ENCODE results near the gene MNT. TPM values are rescaled to one million over a fixed set of nuclear protein-coding genes. Genes with fewer than 3 reads are reported as not detected.

MNT gene
- total RNA-seq = 18.8 TPM

GRCh38 chr17:2400877-2401425 lies at the start of gene MNT:
MNT (minus strand) TSS chr17:2401060; CDS start chr17:2400712, 348 bp downstream.

GRCh38 chr17:2336852-2337543 lies 63.9 kb downstream of the MNT start, which contains the start of gene SGSM2:
SGSM2 (plus strand) TSS chr17:2337501; CDS start chr17:2337689, 188 bp downstream.

GRCh38 chr17:2336215-2336851 lies 64.5 kb downstream of the MNT start, which contains the start of gene TSR1:
TSR1 (minus strand) TSS chr17:2336457; CDS start chr17:2336427, 30 bp downstream.

Small RNAs within 50 kb of the gene (small RNA-seq; reads per million reads assigned to genes)
- gene AC006435.3 (ENCODE audit: low replicate concordance) (not detected), gene AC006435.4 (ENCODE audit: low replicate concordance) (not detected)

Other genes starting within 250 kb of the MNT start
- gene SMG6, start 97.3 kb downstream of the MNT start, total RNA-seq = 34.4 TPM
- 60.4 TPM for gene SRR, start 97.1 kb downstream of the MNT start, total RNA-seq
- 48.5 TPM for gene TSR1, start 64.6 kb downstream of the MNT start, total RNA-seq
- gene SGSM2, start 63.6 kb downstream of the MNT start, total RNA-seq = 136 TPM
- 25.7 TPM for gene METTL16, start 110.8 kb upstream of the MNT start, total RNA-seq
- gene PAFAH1B1, start 192.6 kb upstream of the MNT start, total RNA-seq = 424 TPM

Data from parietal lobe (tissue), 2 donors.